ENCODE data around the gene ELL. TPM values are rescaled to one million over a fixed set of nuclear protein-coding genes. Genes with fewer than 3 reads are reported as not detected.

Gene ELL
- total RNA-seq, 2 donors from 2014 or later = 10.7 to 44.4 TPM

- Histone ChIP-seq H3K36me3 (no peaks in the 10 kb centered on the region), H3K9me3 (no peaks in the 10 kb centered on the region), H3K27ac (no peak overlapping the region), H3K4me1 (replicated peaks) (peaks cover 16% of the 10 kb centered on the region), H3K27me3 (replicated peaks; ENCODE audit: insufficient read depth) (no peaks in the 10 kb centered on the region), H3K4me3 (no peak overlapping the region)
- DNase-seq (ENCODE audit: low spot score) = no peak
- intact Hi-C loops (cut with DNase I) = loop anchor here (5.0 kb wide), 1 partner anchor 43 kb away; no protein-coding TSS in a partner anchor
- no peak for TF ChIP-seq POLR2A (IDR thresholded peaks at IDR 0.05)
- WGBS = 77% methylated on average over 8 of the region's 8 CpGs
Observed at GRCh38 chr19:18504886-18505610, 16.8 kb downstream of the ELL start.

- Histone ChIP-seq H3K27me3 (replicated peaks; ENCODE audit: insufficient read depth) (no peaks in the 10 kb centered on the region), H3K4me1 (replicated peaks) (peaks cover 16% of the 10 kb centered on the region), H3K27ac (no peak overlapping the region), H3K9me3 (no peaks in the 10 kb centered on the region), H3K36me3 (no peaks in the 10 kb centered on the region), H3K4me3 (no peak overlapping the region)
- intact Hi-C loops (cut with DNase I) = loop anchor here (5.0 kb wide), 1 partner anchor 42 kb away; no protein-coding TSS in a partner anchor
- WGBS = 69% methylated on average over 20 of the region's 20 CpGs
- DNase-seq (ENCODE audit: low spot score) = no peak
- no peak for TF ChIP-seq POLR2A (IDR thresholded peaks at IDR 0.05)
- no peak for TF ChIP-seq POLR2AphosphoS5 (IDR thresholded peaks at IDR 0.05)
- TF ChIP-seq, protein P1, sequence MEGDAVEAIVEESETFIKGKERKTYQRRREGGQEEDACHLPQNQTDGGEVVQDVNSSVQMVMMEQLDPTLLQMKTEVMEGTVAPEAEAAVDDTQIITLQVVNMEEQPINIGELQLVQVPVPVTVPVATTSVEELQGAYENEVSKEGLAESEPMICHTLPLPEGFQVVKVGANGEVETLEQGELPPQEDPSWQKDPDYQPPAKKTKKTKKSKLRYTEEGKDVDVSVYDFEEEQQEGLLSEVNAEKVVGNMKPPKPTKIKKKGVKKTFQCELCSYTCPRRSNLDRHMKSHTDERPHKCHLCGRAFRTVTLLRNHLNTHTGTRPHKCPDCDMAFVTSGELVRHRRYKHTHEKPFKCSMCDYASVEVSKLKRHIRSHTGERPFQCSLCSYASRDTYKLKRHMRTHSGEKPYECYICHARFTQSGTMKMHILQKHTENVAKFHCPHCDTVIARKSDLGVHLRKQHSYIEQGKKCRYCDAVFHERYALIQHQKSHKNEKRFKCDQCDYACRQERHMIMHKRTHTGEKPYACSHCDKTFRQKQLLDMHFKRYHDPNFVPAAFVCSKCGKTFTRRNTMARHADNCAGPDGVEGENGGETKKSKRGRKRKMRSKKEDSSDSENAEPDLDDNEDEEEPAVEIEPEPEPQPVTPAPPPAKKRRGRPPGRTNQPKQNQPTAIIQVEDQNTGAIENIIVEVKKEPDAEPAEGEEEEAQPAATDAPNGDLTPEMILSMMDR (IDR thresholded peaks at IDR 0.05) = no peak
Observed at GRCh38 chr19:18503971-18504885, 17.6 kb downstream of the ELL start.

DNA sequence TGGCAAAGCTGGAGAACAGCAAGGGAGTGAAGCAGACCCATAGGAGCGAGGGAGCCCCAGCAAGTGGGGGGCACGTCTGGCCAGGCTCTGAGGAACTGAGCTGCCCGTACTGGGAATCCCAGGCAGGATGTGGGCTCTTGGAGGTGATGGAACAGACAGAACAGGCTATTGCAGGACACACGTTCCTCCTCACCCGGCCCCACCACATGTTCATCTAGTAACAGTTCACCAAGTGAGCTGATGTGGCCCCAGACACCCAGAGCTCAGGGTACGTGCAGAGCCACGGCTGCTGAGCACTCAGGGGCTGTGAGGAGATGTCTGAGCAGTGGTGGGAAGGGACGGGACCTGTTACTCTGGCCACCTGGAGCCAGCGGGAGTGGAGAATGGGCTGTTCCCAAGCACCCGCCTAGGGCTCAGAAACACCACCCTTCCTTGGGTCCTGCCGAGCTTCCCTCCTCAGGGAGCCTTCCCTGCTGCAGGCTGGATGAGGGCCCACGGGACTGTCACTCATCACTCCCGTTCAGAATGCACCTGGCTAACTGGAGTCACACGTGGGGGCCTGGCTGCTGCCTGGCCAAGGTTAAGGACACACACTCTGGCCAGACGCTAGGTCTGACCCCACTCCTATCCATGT is 18.4 kb downstream of the ELL start:
- H3K9me3 ChIP-seq = no peaks in the 10 kb centered on the region
- no peak for DNase-seq (ENCODE audit: low spot score)
- no peak overlapping the region for H3K27ac ChIP-seq
- intact Hi-C loops (cut with DNase I) = loop anchor here (5.0 kb wide), 1 partner anchor 41 kb away; no protein-coding TSS in a partner anchor
- no peak for TF ChIP-seq POLR2A (IDR thresholded peaks at IDR 0.05)
- TF ChIP-seq POLR2AphosphoS5 (IDR thresholded peaks at IDR 0.05) = no peak
- TF ChIP-seq, protein P1 (IDR thresholded peaks at IDR 0.05) = no peak
- H3K4me3 ChIP-seq = no peak overlapping the region
- H3K36me3 ChIP-seq = no peaks in the 10 kb centered on the region
- peaks cover 16% of the 10 kb centered on the region for H3K4me1 ChIP-seq (replicated peaks)
- H3K27me3 ChIP-seq (replicated peaks; ENCODE audit: insufficient read depth) = no peaks in the 10 kb centered on the region
- 56% methylated on average over 15 of the region's 15 CpGs for WGBS

- Histone ChIP-seq H3K36me3 (no peaks in the 10 kb centered on the region), H3K4me1 (replicated peaks) (peaks cover 16% of the 10 kb centered on the region)
Observed at GRCh38 chr19:18502638-18503294, 19.1 kb downstream of the ELL start.

More at GRCh38 chr19:18502638-18503294, 19.1 kb downstream of the ELL start:
- H3K27ac ChIP-seq = no peak overlapping the region
- WGBS = 36% methylated on average over 17 of the region's 17 CpGs
- H3K27me3 ChIP-seq (replicated peaks; ENCODE audit: insufficient read depth) = no peaks in the 10 kb centered on the region
- TF ChIP-seq, protein P1 (IDR thresholded peaks at IDR 0.05) = no peak
- TF ChIP-seq POLR2AphosphoS5 (IDR thresholded peaks at IDR 0.05) (no peak), POLR2A (IDR thresholded peaks at IDR 0.05) (no peak)
- no peak for DNase-seq (ENCODE audit: low spot score)
- H3K9me3 ChIP-seq = no peaks in the 10 kb centered on the region
- intact Hi-C loops (cut with DNase I) = loop anchor here (5.0 kb wide), 1 partner anchor 40 kb away; no protein-coding TSS in a partner anchor
- H3K4me3 ChIP-seq = no peak overlapping the region
